Transverse colon (tissue), 4 donors: Measurements from ENCODE around the gene MACO1. TPM values are rescaled to one million over a fixed set of nuclear protein-coding genes. Genes with fewer than 3 reads are reported as not detected.

Source experiments
- DNase-seq: peaks from one replicate; pipeline ENCODE4 v3.0.0-alpha.2; 2019
- H3K27ac ChIP-seq, 4 donors: fragments of 200-600 bp; sonication (generic); 2 replicates each; pipeline ENCODE4 v1.5.1; 2016 to 2018; ENCODE audit warnings: inconsistent platforms in 4 of 4
- H3K27me3 ChIP-seq: fragments of 200-600 bp; sonication (generic); 2 replicates; pipeline ENCODE4 v1.5.1; 2017; ENCODE audit warnings: inconsistent platforms
- H3K36me3 ChIP-seq, 4 donors: fragments of 200-600 bp; sonication (generic); 2 replicates each; pipeline ENCODE4 v1.5.1; 2017 to 2019; ENCODE audit warnings: inconsistent platforms in 4 of 4
- H3K4me1 ChIP-seq, 4 donors: fragments of 200-600 bp; sonication (generic); 2 replicates each; pipeline ENCODE4 v1.5.1; 2017 to 2020; ENCODE audit warnings: inconsistent platforms in 4 of 4
- H3K4me3 ChIP-seq, 4 donors: fragments of 200-600 bp; sonication (generic); 1 replicate in 1 of 4; 2 replicates in 3 of 4; pipeline versions ENCODE4 v1.5.1 to v1.6.1; 2017 to 2019; ENCODE audit warnings: inconsistent platforms in 4 of 4
- H3K9me3 ChIP-seq, 2 donors: fragments of 200-600 bp; sonication (generic); 2 replicates each; pipeline ENCODE4 v1.5.1; 2017 to 2019; ENCODE audit warnings: inconsistent platforms in 2 of 2
- CTCF ChIP-seq, 5 experiments: fragments of 200-600 bp in 3 of 5; fragments of 450-650 bp in 2 of 5; sonication (generic) in 3 of 5; IDR thresholded peaks; 1 replicate in 2 of 5; 2 replicates in 3 of 5; pipeline ENCODE4 v1.5.1; 2016 to 2017; ENCODE audit warnings: antibody characterized with exemption in 5 of 5, inconsistent platforms in 3 of 5, mild to moderate bottlenecking in 2 of 5, moderate library complexity in 1 of 5
- EP300 ChIP-seq: sonication (generic); formaldehyde crosslinking; IDR thresholded peaks from one replicate; pipeline ENCODE4 v1.6.1; 2017; ENCODE audit warnings: antibody characterized with exemption, low read depth
- POLR2A ChIP-seq: fragments of 450-650 bp; IDR thresholded peaks from one replicate; pipeline ENCODE4 v1.6.1; 2016; ENCODE audit warnings: antibody characterized with exemption, mild to moderate bottlenecking, moderate library complexity
- POLR2AphosphoS5 ChIP-seq, 3 donors: sonication (generic); formaldehyde crosslinking; IDR thresholded peaks; one replicate each; pipeline ENCODE4 v1.6.1; 2016; ENCODE audit warnings: antibody characterized with exemption in 3 of 3
- WGBS, 2 donors: methylation state at CpG; one replicate each; pipeline ENCODE4 v1.1.5; 2018; ENCODE audit warnings: low coverage in 1 of 2; 5-methylcytosine and 5-hydroxymethylcytosine counted together
- in situ Hi-C, 4 donors: fragments of 200-750 bp; cut with MboI; loops; one replicate each; pipeline versions ENCODE4 v1.15.0 to v1.15.1; 2017; ENCODE audit warnings: low sequenced_read_pairs in 3 of 4, low pct_ligation_motif_present in 1 of 4, low pct_unique_long_range_greater_than_20kb in 1 of 4
- intact Hi-C: fragments of 100-400 bp; cut with DNase I; formaldehyde crosslinking; loops from one replicate; pipeline ENCODE4 v1.15.1; 2023; ENCODE audit warnings: low total_unique reads
- total RNA-seq, 4 donors: library from RNA; depleted of rRNA; stranded (reverse); fragments of >200 nt; gene quantifications; one replicate each; pipeline ENCODE4 v1.1.0, GENCODE V29; 2016

MACO1 gene
- total RNA-seq, 4 donors from 2014 or later = 11.3 to 24.9 (median 19.0) TPM

- in situ Hi-C loops = no loop called here
- intact Hi-C loops = no loop called here
- Histone ChIP-seq H3K27ac (no peak overlapping the region), H3K4me3 (no peak overlapping the region), H3K36me3 (no peaks in the 10 kb centered on the region), H3K4me1 (no peaks in the 10 kb centered on the region), H3K27me3 (no peaks in the 10 kb centered on the region), H3K9me3 (no peaks in the 10 kb centered on the region)
- DNase-seq = no peak
- 76 to 87% methylated on average over 3 of the region's 3 CpGs for WGBS, 2 donors
- TF ChIP-seq CTCF (IDR thresholded peaks at IDR 0.05) = no peak
- TF ChIP-seq POLR2A = no peak
- TF ChIP-seq EP300 = no peak
- no peak for TF ChIP-seq POLR2AphosphoS5 (IDR thresholded peaks at IDR 0.05)
These were observed 102.3 kb downstream of the MACO1 start for GRCh38 chr1:25532970-25533369.

GRCh38 chr1:25533775-25534409, 103.2 kb downstream of the MACO1 start:
- no peaks in the 10 kb centered on the region for H3K9me3 ChIP-seq
- H3K4me1 ChIP-seq = no peaks in the 10 kb centered on the region
- H3K4me3 ChIP-seq = no peak overlapping the region
- WGBS, 2 donors = 76 to 86% methylated on average over 1 to 9 of the region's 9 CpGs
- no peak for TF ChIP-seq POLR2A
- no peak for TF ChIP-seq CTCF (IDR thresholded peaks at IDR 0.05)
- no peak for TF ChIP-seq EP300
- no peak for TF ChIP-seq POLR2AphosphoS5 (IDR thresholded peaks at IDR 0.05)
- no peaks in the 10 kb centered on the region for H3K36me3 ChIP-seq
- in situ Hi-C loops = no loop called here
- intact Hi-C loops = no loop called here
- DNase-seq = no peak
- H3K27me3 ChIP-seq = no peaks in the 10 kb centered on the region
- H3K27ac ChIP-seq = no peak overlapping the region

- H3K27me3 ChIP-seq = no peaks in the 10 kb centered on the region
- TF ChIP-seq POLR2A (no peak), CTCF (IDR thresholded peaks at IDR 0.05) (no peak), EP300 (no peak), POLR2AphosphoS5 (IDR thresholded peaks at IDR 0.05) (no peak)
- H3K9me3 ChIP-seq = no peaks in the 10 kb centered on the region
- no peak overlapping the region for H3K4me3 ChIP-seq
- in situ Hi-C loops = no loop called here
- intact Hi-C loops = no loop called here
- no peak for DNase-seq
- H3K36me3 ChIP-seq = no peaks in the 10 kb centered on the region
- WGBS, 2 donors = 100% methylated on average over 4 of the region's 4 CpGs; no CpG with 5 or more reads in 1 of the 2 donors
- no peak overlapping the region for H3K27ac ChIP-seq
- H3K4me1 ChIP-seq = no peaks in the 10 kb centered on the region
These were observed 103.7 kb downstream of the MACO1 start for GRCh38 chr1:25534410-25534788.

- Histone ChIP-seq H3K27me3 (no peaks in the 10 kb centered on the region), H3K4me3 (no peak overlapping the region), H3K9me3 (no peaks in the 10 kb centered on the region), H3K36me3 (no peaks in the 10 kb centered on the region), H3K4me1 (no peaks in the 10 kb centered on the region), H3K27ac (no peak overlapping the region)
- DNase-seq = no peak
- WGBS, 2 donors = 60 to 83% methylated on average over 2 to 3 of the region's 3 CpGs
- no peak for TF ChIP-seq POLR2AphosphoS5 (IDR thresholded peaks at IDR 0.05)
- no peak for TF ChIP-seq POLR2A
- TF ChIP-seq EP300 = no peak
- no peak for TF ChIP-seq CTCF (IDR thresholded peaks at IDR 0.05)
- in situ Hi-C loops (no loop called here), intact Hi-C loops (no loop called here)
These were observed 105.4 kb downstream of the MACO1 start for GRCh38 chr1:25536124-25536523.
